Keratinocyte (primary cell): ENCODE results near the gene ACBD3. TPM values are rescaled to one million over a fixed set of nuclear protein-coding genes. Genes with fewer than 3 reads are reported as not detected.

Experiments used
- DNase-seq: peaks from one replicate; pipeline ENCODE4 v3.0.0-alpha.2; 2011; ENCODE audit warnings: low read depth, missing footprints, low spot score
- FAIRE-seq: peaks from 2 replicates; lab custom pipeline; 2011; peaks lifted over from hg19 to GRCh38; lab: Jason Lieb, UNC
- H2AFZ ChIP-seq: 2 replicates; pipeline ENCODE4 v1.6.0; 2012; ENCODE audit warnings: low read length, control low read depth, inconsistent platforms; ENCODE audit not compliant: control insufficient read depth
- H3K27ac ChIP-seq: 2 replicates; pipeline ENCODE4 v1.5.1; 2011; ENCODE audit warnings: low read length; ENCODE audit not compliant: control insufficient read depth, insufficient read depth
- H3K27me3 ChIP-seq: 3 replicates; pipeline ENCODE4 v1.6.0; 2011; ENCODE audit warnings: low read length; ENCODE audit not compliant: control insufficient read depth, insufficient read depth; ENCODE audit errors: extremely low read depth
- H3K36me3 ChIP-seq, 2 experiments: 2 replicates in 1 of 2; 3 replicates in 1 of 2; pipeline ENCODE4 v1.5.1; 2011; ENCODE audit warnings: low read length in 2 of 2, mild to moderate bottlenecking in 1 of 2; ENCODE audit not compliant: control insufficient read depth in 2 of 2, insufficient read depth in 2 of 2; ENCODE audit errors: extremely low read depth in 1 of 2
- H3K4me1 ChIP-seq: 3 replicates; pipeline ENCODE4 v1.5.1; 2011; ENCODE audit warnings: low read length; ENCODE audit not compliant: control insufficient read depth, insufficient read depth; ENCODE audit errors: extremely low read depth
- H3K4me2 ChIP-seq: 3 replicates; pipeline ENCODE4 v1.6.0; 2011; ENCODE audit warnings: low read depth, low read length; ENCODE audit not compliant: control insufficient read depth, insufficient read depth; ENCODE audit errors: extremely low read depth
- H3K4me3 ChIP-seq, 3 experiments: fragments of 200-600 bp in 1 of 3; sonication (generic) in 1 of 3; 2 replicates in 2 of 3; 3 replicates in 1 of 3; pipeline ENCODE4 v1.5.1; 2011 to 2016; ENCODE audit warnings: low read length in 3 of 3, mild to moderate bottlenecking in 3 of 3, control low read depth in 2 of 3, inconsistent platforms in 1 of 3, low read depth in 1 of 3, mixed read lengths in 1 of 3, mixed run types in 1 of 3, moderate library complexity in 1 of 3; ENCODE audit not compliant: control insufficient read depth in 2 of 3, insufficient read depth in 2 of 3; ENCODE audit errors: extremely low read depth in 1 of 3
- H3K79me2 ChIP-seq: 2 replicates; pipeline ENCODE4 v1.6.0; 2012; ENCODE audit warnings: low read length; ENCODE audit not compliant: control insufficient read depth, insufficient read depth
- H3K9ac ChIP-seq: 3 replicates; pipeline ENCODE4 v1.6.0; 2011; ENCODE audit warnings: low read length; ENCODE audit not compliant: control insufficient read depth, insufficient read depth; ENCODE audit errors: extremely low read depth
- H3K9me1 ChIP-seq: 3 replicates; pipeline ENCODE4 v1.6.0; 2011; ENCODE audit warnings: low read length; ENCODE audit not compliant: control insufficient read depth, insufficient read depth; ENCODE audit errors: extremely low read depth
- H3K9me3 ChIP-seq: 2 replicates; pipeline ENCODE4 v1.5.1; 2012; ENCODE audit warnings: low read depth, low read length; ENCODE audit not compliant: control insufficient read depth
- H4K20me1 ChIP-seq: 3 replicates; pipeline ENCODE4 v1.6.0; 2011; ENCODE audit warnings: low read length; ENCODE audit not compliant: control insufficient read depth, insufficient read depth; ENCODE audit errors: extremely low read depth
- CTCF ChIP-seq, 3 experiments: IDR thresholded peaks in 1 of 3; conservative IDR thresholded peaks in 1 of 3; optimal IDR thresholded peaks in 1 of 3; 2 replicates in 2 of 3; 3 replicates in 1 of 3; pipeline versions ENCODE3 to v1.5.1; 2011; ENCODE audit warnings: low read length in 3 of 3, mild to moderate bottlenecking in 3 of 3, moderate library complexity in 2 of 3, control low read depth in 1 of 3, inconsistent platforms in 1 of 3; ENCODE audit not compliant: insufficient read depth in 2 of 3; ENCODE audit errors: extremely low read depth in 1 of 3
- EZH2 ChIP-seq: IDR thresholded peaks from one replicate; pipeline ENCODE4 v1.6.1; 2012; ENCODE audit warnings: inconsistent platforms, mild to moderate bottlenecking, low read length, moderate library complexity
- dilution Hi-C: fragments of 300-500 bp; cut with MboI; formaldehyde crosslinking; loops from one replicate; pipeline ENCODE4 v1.7.0; 2020; ENCODE audit warnings: low sequenced_read_pairs; ENCODE audit not compliant: extremely low pct_ligation_motif_present
- polyA plus RNA-seq, 5 experiments: library from polyadenylated mRNA; depleted of rRNA in 3 of 5; stranded (reverse) in 3 of 5; stranded (forward) in 1 of 5; unstranded in 1 of 5; fragments of >200 nt; gene quantifications; 1 replicate in 1 of 5; 2 replicates in 3 of 5; 3 replicates in 1 of 5; pipeline versions ENCODE4 v1.2.1 to v1.2.3, GENCODE V29; 2011 to 2012; ENCODE audit warnings: missing spikeins in 2 of 5, low read depth in 1 of 5, low replicate concordance in 1 of 5

ACBD3 gene
- polyA plus RNA-seq, 1 donor (not counting 4 experiments of a cell fraction or from before 2014, with no cell fraction given), result 43.1 TPM

GRCh38 chr1:226123212-226123560, 63.4 kb downstream of the ACBD3 start:
- dilution Hi-C loops, result no loop called here
- H3K27ac ChIP-seq, result peak overlapping the region; percentile 22
- no peaks in the 10 kb centered on the region for H3K9me3 ChIP-seq
- peaks cover 42% of the 10 kb centered on the region for H3K4me1 ChIP-seq
- H2AFZ ChIP-seq, result no peak overlapping the region
- no peak overlapping the region for H3K9ac ChIP-seq
- no peaks in the 10 kb centered on the region for H3K79me2 ChIP-seq
- no peaks in the 10 kb centered on the region for H3K27me3 ChIP-seq
- H3K9me1 ChIP-seq, result no peaks in the 10 kb centered on the region
- no peak overlapping the region for H3K4me3 ChIP-seq
- FAIRE-seq (no peak), DNase-seq (no peak)
- no peaks in the 10 kb centered on the region for H3K36me3 ChIP-seq
- no peaks in the 10 kb centered on the region for H4K20me1 ChIP-seq
- TF ChIP-seq EZH2, result no peak
- TF ChIP-seq CTCF (optimal IDR thresholded peaks at IDR 0.05 in 1 of 3, IDR thresholded peaks at IDR 0.05 in 1 of 3, conservative IDR thresholded peaks at IDR 0.05 in 1 of 3; ENCODE audit: extremely low read depth in 1 of 3, insufficient read depth in 2 of 3, low read length in 3 of 3), result no peak
- no peak overlapping the region for H3K4me2 ChIP-seq

- FAIRE-seq (no peak), DNase-seq (no peak)
- H3K27ac ChIP-seq, result peak overlapping the region; percentile 61
- H3K27me3 ChIP-seq, result no peaks in the 10 kb centered on the region
- dilution Hi-C loops, result no loop called here
- H3K4me1 ChIP-seq, result peaks cover 29% of the 10 kb centered on the region
- H3K4me2 ChIP-seq, result peak overlapping the region; percentile 79
- H3K36me3 ChIP-seq, result no peaks in the 10 kb centered on the region
- peak overlapping the region; percentile 92 for H2AFZ ChIP-seq
- H4K20me1 ChIP-seq, result no peaks in the 10 kb centered on the region
- peak overlapping the region; percentile 77 for H3K9ac ChIP-seq
- no peaks in the 10 kb centered on the region for H3K79me2 ChIP-seq
- no peaks in the 10 kb centered on the region for H3K9me1 ChIP-seq
- no peaks in the 10 kb centered on the region for H3K9me3 ChIP-seq
- TF ChIP-seq EZH2, result no peak
- peak; percentile 46 to 77 (median 68) for TF ChIP-seq CTCF (optimal IDR thresholded peaks at IDR 0.05 in 1 of 3, IDR thresholded peaks at IDR 0.05 in 1 of 3, conservative IDR thresholded peaks at IDR 0.05 in 1 of 3; ENCODE audit: extremely low read depth in 1 of 3, insufficient read depth in 2 of 3, low read length in 3 of 3)
- peak overlapping the region; percentile 45 to 67 (median 60) for H3K4me3 ChIP-seq
These were observed 64.7 kb downstream of the ACBD3 start for GRCh38 chr1:226121587-226122400.
